ENCODE measurements around the gene NR4A1. TPM values are rescaled to one million over a fixed set of nuclear protein-coding genes. Genes with fewer than 3 reads are reported as not detected.
A peak's percentile ranks its signal among the peaks of the same experiment; 100 is the strongest.

NR4A1 gene
- total RNA-seq, 1 experiment from 2014 or later: 25.8 TPM

DNA sequence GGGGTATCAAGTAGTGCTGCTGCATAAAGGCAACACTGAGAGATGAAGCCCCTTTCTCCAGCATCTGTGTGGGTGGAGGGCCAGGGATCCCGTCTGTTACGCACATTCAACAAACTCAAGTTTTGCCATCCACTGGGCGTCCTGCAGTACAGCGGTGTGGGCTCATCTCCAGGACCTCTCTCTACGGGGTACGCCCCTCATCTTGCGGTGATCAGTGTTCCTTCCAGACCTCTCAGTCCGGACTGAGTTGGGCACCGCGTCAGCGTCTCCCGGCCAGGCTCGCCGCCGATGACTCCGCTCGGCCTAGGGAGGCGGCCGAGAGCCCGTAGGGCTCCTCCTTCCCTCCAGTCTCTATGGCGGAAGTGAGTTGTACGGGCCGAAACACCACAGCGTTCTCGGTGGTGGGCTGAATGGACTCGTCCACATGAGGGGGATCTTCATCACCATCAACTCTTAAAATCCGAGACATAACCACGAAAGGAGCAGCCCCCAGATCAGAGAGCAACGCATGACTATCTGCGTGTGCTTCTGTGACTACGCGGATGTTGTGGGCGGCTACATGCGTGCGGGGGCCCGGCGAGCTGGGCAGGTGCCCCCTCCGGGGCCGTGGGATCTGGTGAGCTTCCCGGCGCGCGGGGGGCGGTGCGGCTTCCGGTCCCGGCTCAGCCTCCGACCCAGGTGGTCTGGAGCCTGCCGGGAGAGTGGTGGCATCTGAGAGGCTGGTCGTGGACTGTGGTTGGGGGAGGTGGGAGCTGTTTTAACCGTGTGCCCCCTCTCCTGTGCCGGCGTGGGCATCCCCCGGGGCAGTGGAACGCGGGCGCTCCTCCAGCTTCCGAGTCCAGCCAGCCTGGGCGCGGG lies 18.3 kb downstream of the NR4A1 start, which contains the start of gene ATG101:
Gene ATG101, plus strand, starts transcription at position 652 of the 858 bp plus-strand sequence. CDS start 3,673 bp downstream, outside the sequence.
- no peak within 1 kb of the TSS for H4K8ac ChIP-seq (replicated peaks; ENCODE audit: insufficient read length, low read depth, low read length)
- H3K9ac ChIP-seq (ENCODE audit: extremely low read depth, insufficient read length, low read length): peak within 1 kb of the TSS; percentile 90
- H3K9me3 ChIP-seq (ENCODE audit: control insufficient read depth, low read depth, low read length): no peaks in the 10 kb centered on the region
- H3K23me2 ChIP-seq (ENCODE audit: insufficient read length, low read depth, low read length, poor library complexity, severe bottlenecking): peaks cover 7% of the 10 kb centered on the region
- peak within 1 kb of the TSS; percentile 97 to 98 for H3K4me3 Mint-ChIP-seq
- H3K27me3 ChIP-seq (ENCODE audit: insufficient read depth, low read length): no peaks in the 10 kb centered on the region
- no peaks in the 10 kb centered on the region for H3K9me3 Mint-ChIP-seq
- no peak within 1 kb of the TSS for H3K27ac ChIP-seq (ENCODE audit: insufficient read length, low read depth, low read length)
- no peak within 1 kb of the TSS; the same call in 1 of the 2 replicates for H3K4ac ChIP-seq (ENCODE audit: low read depth, low read length)
- H3K79me2 ChIP-seq (ENCODE audit: insufficient read depth, low read length): peaks cover 11% of the 10 kb centered on the region; the same call in 1 of the 2 replicates
- H4K20me1 ChIP-seq (ENCODE audit: control insufficient read depth, insufficient read depth, insufficient read length): peaks cover 2% of the 10 kb centered on the region
- H2AFZ ChIP-seq (ENCODE audit: low read length): no peak within 1 kb of the TSS
- peaks cover 15% of the 10 kb centered on the region in 2 experiments for H3K4me1 Mint-ChIP-seq
- TF ChIP-seq, protein P1, sequence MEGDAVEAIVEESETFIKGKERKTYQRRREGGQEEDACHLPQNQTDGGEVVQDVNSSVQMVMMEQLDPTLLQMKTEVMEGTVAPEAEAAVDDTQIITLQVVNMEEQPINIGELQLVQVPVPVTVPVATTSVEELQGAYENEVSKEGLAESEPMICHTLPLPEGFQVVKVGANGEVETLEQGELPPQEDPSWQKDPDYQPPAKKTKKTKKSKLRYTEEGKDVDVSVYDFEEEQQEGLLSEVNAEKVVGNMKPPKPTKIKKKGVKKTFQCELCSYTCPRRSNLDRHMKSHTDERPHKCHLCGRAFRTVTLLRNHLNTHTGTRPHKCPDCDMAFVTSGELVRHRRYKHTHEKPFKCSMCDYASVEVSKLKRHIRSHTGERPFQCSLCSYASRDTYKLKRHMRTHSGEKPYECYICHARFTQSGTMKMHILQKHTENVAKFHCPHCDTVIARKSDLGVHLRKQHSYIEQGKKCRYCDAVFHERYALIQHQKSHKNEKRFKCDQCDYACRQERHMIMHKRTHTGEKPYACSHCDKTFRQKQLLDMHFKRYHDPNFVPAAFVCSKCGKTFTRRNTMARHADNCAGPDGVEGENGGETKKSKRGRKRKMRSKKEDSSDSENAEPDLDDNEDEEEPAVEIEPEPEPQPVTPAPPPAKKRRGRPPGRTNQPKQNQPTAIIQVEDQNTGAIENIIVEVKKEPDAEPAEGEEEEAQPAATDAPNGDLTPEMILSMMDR (conservative IDR thresholded peaks at IDR 0.05): peak; percentile 81
- peak; percentile 97 for DNase-seq
- no CpG with 5 or more reads among the region's 60 CpGs for WGBS (ENCODE audit: extremely low coverage, insufficient read length, low lambda C conversion rate)
- peaks cover 31% of the 10 kb centered on the region for H3K27me3 Mint-ChIP-seq (ENCODE audit: low read depth)
- peak within 1 kb of the TSS; percentile 97 for H3K14ac ChIP-seq (ENCODE audit: insufficient read depth, low read length)
- no peak within 1 kb of the TSS for H2AK5ac ChIP-seq (ENCODE audit: insufficient read length, low read length)
- no peak within 1 kb of the TSS for H2BK20ac ChIP-seq (ENCODE audit: low read depth, low read length, poor library complexity, severe bottlenecking)
- H2BK15ac ChIP-seq (ENCODE audit: low read depth, low read length): no peak within 1 kb of the TSS
- no peak within 1 kb of the TSS for H3K23ac ChIP-seq (ENCODE audit: insufficient read length, low read depth, low read length)
- H3K79me1 ChIP-seq (ENCODE audit: insufficient read depth, low read depth, low read length, poor library complexity, severe bottlenecking): no peaks in the 10 kb centered on the region
- H3K56ac ChIP-seq (ENCODE audit: insufficient read length, low read depth, low read length): no peak within 1 kb of the TSS
- peaks cover 18 to 26% (median 26%) of the 10 kb centered on the region in 3 experiments; a peak in 6 of 7 replicates for H3K36me3 Mint-ChIP-seq (ENCODE audit: insufficient read depth in 1 of 3, low read depth in 3 of 3)
- H3K4me1 ChIP-seq (ENCODE audit: insufficient read depth, low read length): no peaks in the 10 kb centered on the region
- peak within 1 kb of the TSS; percentile 98 for H3K4me2 ChIP-seq (ENCODE audit: insufficient read depth, insufficient read length, low read length)
- peak within 1 kb of the TSS; percentile 85 for H4K5ac ChIP-seq (ENCODE audit: insufficient read length, low read depth, low read length)
- peak within 1 kb of the TSS; percentile 96 for H2BK5ac ChIP-seq (ENCODE audit: insufficient read length, low read length)
- peak within 1 kb of the TSS; percentile 87 for H2BK12ac ChIP-seq (ENCODE audit: insufficient read length, low read depth, low read length)
- H3K27ac Mint-ChIP-seq: peak within 1 kb of the TSS; percentile 100
- H2BK120ac ChIP-seq (ENCODE audit: low read depth, low read length, poor library complexity, severe bottlenecking): peak within 1 kb of the TSS; percentile 74
- no peak within 1 kb of the TSS for H4K91ac ChIP-seq (ENCODE audit: insufficient read length, low read depth, low read length)
- H3T11ph ChIP-seq (ENCODE audit: low read length): peak within 1 kb of the TSS; percentile 69
- H3K18ac ChIP-seq (ENCODE audit: insufficient read length, low read depth, low read length): peak within 1 kb of the TSS; percentile 98

Measured in H9 (cell line).